ENCODE results near the gene WDR1. TPM values are rescaled to one million over a fixed set of nuclear protein-coding genes. Genes with fewer than 3 reads are reported as not detected.

Gene WDR1
- total and polyA plus RNA-seq, 7 experiments from 2014 or later: 242 to 470 (median 330) TPM

GRCh38 chr4:10040049-10040892, 76.3 kb downstream of the WDR1 start:
- ChIA-PET CTCF (no interaction called here), POLR2A (no interaction called here)
- peaks cover 0 to 5% (median 0%) of the 10 kb centered on the region in 7 donors for H3K4me1 Mint-ChIP-seq
- H3K4me3 ChIP-seq (ENCODE audit: low read length): no peak overlapping the region
- no peak for ATAC-seq
- DNase-seq: no peak
- intact Hi-C loops (cut with micrococcal nuclease): no loop called here
- no peaks in the 10 kb centered on the region for H3K4me1 ChIP-seq (ENCODE audit: control insufficient read depth in 2 of 2, insufficient read depth in 2 of 2, low read length in 2 of 2)
- peaks cover 10 to 62% (median 42%) of the 10 kb centered on the region in 5 donors for H3K36me3 Mint-ChIP-seq
- H3K27me3 ChIP-seq (ENCODE audit: control insufficient read depth in 2 of 2, insufficient read depth in 2 of 2, low read length in 2 of 2): no peaks in the 10 kb centered on the region
- H3K27ac ChIP-seq (ENCODE audit: low read depth, low read length): no peak overlapping the region
- H3K36me3 ChIP-seq (ENCODE audit: control insufficient read depth in 2 of 3, insufficient read depth in 3 of 3, low read length in 3 of 3): peaks cover 0 to 18% (median 0%) of the 10 kb centered on the region in 3 experiments
- H3K4me3 Mint-ChIP-seq: no peak overlapping the region
- peaks cover 4 to 24% (median 11%) of the 10 kb centered on the region in 11 donors for H3K9me3 Mint-ChIP-seq
- H3K27me3 Mint-ChIP-seq: peaks cover 0 to 2% (median 0%) of the 10 kb centered on the region in 5 donors
- peaks cover 0 to 6% (median 0%) of the 10 kb centered on the region in 3 experiments for H3K9me3 ChIP-seq (ENCODE audit: control insufficient read depth in 2 of 3, low read length in 3 of 3)
- peak overlapping the region in 1 of 9 donors; percentile 49 for H3K27ac Mint-ChIP-seq

DNA sequence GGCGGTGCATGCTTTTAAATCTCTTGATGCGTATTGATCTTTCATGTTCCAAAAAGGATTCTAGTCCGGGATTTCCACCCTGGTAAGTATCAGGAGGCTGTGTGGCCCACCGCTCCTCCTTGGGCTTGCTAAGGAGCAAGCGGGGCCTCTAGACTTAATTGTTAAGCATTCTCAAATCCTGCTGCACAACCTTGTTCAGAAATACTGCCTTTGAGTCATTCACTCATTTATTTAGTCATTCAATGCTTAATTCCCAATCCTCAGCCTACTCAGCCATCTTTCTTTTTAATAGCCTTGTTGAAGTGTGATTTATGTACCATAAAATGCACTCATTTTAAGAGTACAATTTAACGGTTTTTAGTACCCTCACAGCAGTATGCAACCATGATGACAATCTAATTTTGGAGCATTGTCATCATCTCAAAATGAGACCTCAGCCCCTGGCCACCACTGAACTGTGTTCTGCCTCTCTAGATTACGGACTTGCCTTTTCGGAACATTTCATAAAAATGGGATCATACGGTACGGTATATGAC, 79.7 kb downstream of the WDR1 start:
- Histone ChIP-seq H3K4me3 (ENCODE audit: low read length) (no peak overlapping the region), H3K9me3 (ENCODE audit: control insufficient read depth in 2 of 3, low read length in 3 of 3) (no peaks in the 10 kb centered on the region), H3K36me3 (ENCODE audit: control insufficient read depth in 2 of 3, insufficient read depth in 3 of 3, low read length in 3 of 3) (peaks cover 0 to 5% (median 0%) of the 10 kb centered on the region in 3 experiments), H3K4me1 (ENCODE audit: control insufficient read depth in 2 of 2, insufficient read depth in 2 of 2, low read length in 2 of 2) (no peaks in the 10 kb centered on the region), H3K27me3 (ENCODE audit: control insufficient read depth in 2 of 2, insufficient read depth in 2 of 2, low read length in 2 of 2) (no peaks in the 10 kb centered on the region), H3K27ac (ENCODE audit: low read depth, low read length) (no peak overlapping the region)
- intact Hi-C loops (cut with micrococcal nuclease): no loop called here
- peaks cover 1 to 37% (median 26%) of the 10 kb centered on the region in 5 donors for H3K36me3 Mint-ChIP-seq
- CTCF ChIA-PET: no interaction called here
- H3K27ac Mint-ChIP-seq: no peak overlapping the region
- peaks cover 0 to 19% (median 0%) of the 10 kb centered on the region in 7 donors for H3K4me1 Mint-ChIP-seq
- H3K4me3 Mint-ChIP-seq: no peak overlapping the region
- peaks cover 0 to 4% (median 0%) of the 10 kb centered on the region in 11 donors for H3K9me3 Mint-ChIP-seq
- POLR2A ChIA-PET: no interaction called here
- ATAC-seq: no peak
- no peak for DNase-seq
- peaks cover 0 to 5% (median 2%) of the 10 kb centered on the region in 5 donors for H3K27me3 Mint-ChIP-seq

DNA sequence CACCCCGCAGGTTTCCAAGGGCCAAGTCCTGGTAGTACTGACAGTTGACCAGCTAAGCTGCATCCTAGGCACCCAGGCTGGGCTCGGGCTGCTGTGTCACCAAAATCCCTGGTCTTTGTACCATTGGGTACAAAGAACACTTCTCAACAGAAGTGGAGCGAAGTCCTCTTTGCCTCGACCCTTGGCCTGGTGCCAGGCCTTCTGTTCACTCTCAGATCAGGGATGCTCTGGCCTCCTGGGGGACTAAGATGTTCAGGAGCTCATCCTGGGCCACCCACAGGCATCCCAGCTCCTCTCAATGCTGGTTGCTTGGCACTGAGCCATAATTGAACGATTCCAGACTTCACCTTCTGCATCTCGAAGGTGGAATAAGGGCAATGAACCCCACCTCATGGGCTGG, 81.5 kb downstream of the WDR1 start:
- no peak overlapping the region for H3K4me3 Mint-ChIP-seq
- ChIA-PET CTCF (no interaction called here), POLR2A (no interaction called here)
- intact Hi-C loops (cut with micrococcal nuclease): no loop called here
- Histone ChIP-seq H3K27ac (ENCODE audit: low read depth, low read length) (no peak overlapping the region), H3K36me3 (ENCODE audit: control insufficient read depth in 2 of 3, insufficient read depth in 3 of 3, low read length in 3 of 3) (peaks cover 0 to 5% (median 0%) of the 10 kb centered on the region in 3 experiments), H3K4me1 (ENCODE audit: control insufficient read depth in 2 of 2, insufficient read depth in 2 of 2, low read length in 2 of 2) (no peaks in the 10 kb centered on the region), H3K9me3 (ENCODE audit: control insufficient read depth in 2 of 3, low read length in 3 of 3) (no peaks in the 10 kb centered on the region), H3K27me3 (ENCODE audit: control insufficient read depth in 2 of 2, insufficient read depth in 2 of 2, low read length in 2 of 2) (no peaks in the 10 kb centered on the region), H3K4me3 (ENCODE audit: low read length) (no peak overlapping the region)
- no peaks in the 10 kb centered on the region for H3K9me3 Mint-ChIP-seq
- H3K27ac Mint-ChIP-seq: no peak overlapping the region
- H3K4me1 Mint-ChIP-seq: peaks cover 0 to 20% (median 0%) of the 10 kb centered on the region in 7 donors
- peaks cover 0 to 5% (median 2%) of the 10 kb centered on the region in 5 donors for H3K27me3 Mint-ChIP-seq
- H3K36me3 Mint-ChIP-seq: peaks cover 1 to 30% (median 15%) of the 10 kb centered on the region in 5 donors
- no peak for DNase-seq
- no peak for ATAC-seq

GRCh38 chr4:10034612-10035104, 81.9 kb downstream of the WDR1 start:
- ATAC-seq: no peak
- Histone ChIP-seq H3K4me1 (ENCODE audit: control insufficient read depth in 2 of 2, insufficient read depth in 2 of 2, low read length in 2 of 2) (no peaks in the 10 kb centered on the region), H3K27me3 (ENCODE audit: control insufficient read depth in 2 of 2, insufficient read depth in 2 of 2, low read length in 2 of 2) (no peaks in the 10 kb centered on the region), H3K36me3 (ENCODE audit: control insufficient read depth in 2 of 3, insufficient read depth in 3 of 3, low read length in 3 of 3) (peaks cover 0 to under 1% (median 0%) of the 10 kb centered on the region in 3 experiments), H3K9me3 (ENCODE audit: control insufficient read depth in 2 of 3, low read length in 3 of 3) (no peaks in the 10 kb centered on the region), H3K27ac (ENCODE audit: low read depth, low read length) (no peak overlapping the region), H3K4me3 (ENCODE audit: low read length) (no peak overlapping the region)
- intact Hi-C loops (cut with micrococcal nuclease): no loop called here
- peaks cover 0 to 5% (median 2%) of the 10 kb centered on the region in 5 donors for H3K27me3 Mint-ChIP-seq
- ChIA-PET CTCF (no interaction called here), POLR2A (no interaction called here)
- peaks cover 0 to 20% (median 0%) of the 10 kb centered on the region in 7 donors for H3K4me1 Mint-ChIP-seq
- DNase-seq: no peak
- H3K4me3 Mint-ChIP-seq: no peak overlapping the region
- H3K9me3 Mint-ChIP-seq: no peaks in the 10 kb centered on the region
- no peak overlapping the region for H3K27ac Mint-ChIP-seq
- peaks cover 1 to 25% (median 13%) of the 10 kb centered on the region in 5 donors for H3K36me3 Mint-ChIP-seq

DNA sequence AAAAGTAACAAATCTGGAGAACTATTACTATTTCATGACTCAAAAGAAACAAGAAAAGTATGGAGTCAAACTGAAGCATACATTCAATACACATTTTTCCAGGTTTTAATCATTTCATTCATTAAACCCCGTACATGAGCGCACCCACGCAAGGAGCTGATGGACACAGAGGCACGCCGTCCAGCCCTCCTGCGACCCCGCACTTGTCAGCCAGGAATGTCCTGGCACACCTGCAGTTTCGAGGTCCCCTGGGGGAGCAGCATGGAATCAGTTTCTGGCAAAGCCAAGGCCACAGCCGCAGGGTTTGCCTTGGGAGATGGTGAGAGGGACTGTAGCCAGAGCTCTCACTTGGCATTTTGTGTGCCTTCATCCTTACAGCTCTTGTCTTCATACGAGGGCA, 82.5 kb downstream of the WDR1 start:
- POLR2A ChIA-PET: no interaction called here
- Mint-ChIP-seq H3K36me3 (peaks cover 0 to 20% (median 9%) of the 10 kb centered on the region in 5 donors), H3K27ac (no peak overlapping the region), H3K4me3 (peak overlapping the region in 1 of 10 donors; percentile 38), H3K4me1 (peaks cover 0 to 20% (median 0%) of the 10 kb centered on the region in 7 donors), H3K27me3 (peaks cover 0 to 5% (median 0%) of the 10 kb centered on the region in 5 donors), H3K9me3 (no peaks in the 10 kb centered on the region)
- Histone ChIP-seq H3K36me3 (ENCODE audit: control insufficient read depth in 2 of 3, insufficient read depth in 3 of 3, low read length in 3 of 3) (no peaks in the 10 kb centered on the region), H3K9me3 (ENCODE audit: control insufficient read depth in 2 of 3, low read length in 3 of 3) (no peaks in the 10 kb centered on the region), H3K4me1 (ENCODE audit: control insufficient read depth in 2 of 2, insufficient read depth in 2 of 2, low read length in 2 of 2) (no peaks in the 10 kb centered on the region), H3K27ac (ENCODE audit: low read depth, low read length) (no peak overlapping the region), H3K4me3 (ENCODE audit: low read length) (no peak overlapping the region), H3K27me3 (ENCODE audit: control insufficient read depth in 2 of 2, insufficient read depth in 2 of 2, low read length in 2 of 2) (no peaks in the 10 kb centered on the region)
- CTCF ChIA-PET: no interaction called here
- ATAC-seq (no peak), DNase-seq (no peak)
- intact Hi-C loops (cut with micrococcal nuclease): no loop called here

DNA sequence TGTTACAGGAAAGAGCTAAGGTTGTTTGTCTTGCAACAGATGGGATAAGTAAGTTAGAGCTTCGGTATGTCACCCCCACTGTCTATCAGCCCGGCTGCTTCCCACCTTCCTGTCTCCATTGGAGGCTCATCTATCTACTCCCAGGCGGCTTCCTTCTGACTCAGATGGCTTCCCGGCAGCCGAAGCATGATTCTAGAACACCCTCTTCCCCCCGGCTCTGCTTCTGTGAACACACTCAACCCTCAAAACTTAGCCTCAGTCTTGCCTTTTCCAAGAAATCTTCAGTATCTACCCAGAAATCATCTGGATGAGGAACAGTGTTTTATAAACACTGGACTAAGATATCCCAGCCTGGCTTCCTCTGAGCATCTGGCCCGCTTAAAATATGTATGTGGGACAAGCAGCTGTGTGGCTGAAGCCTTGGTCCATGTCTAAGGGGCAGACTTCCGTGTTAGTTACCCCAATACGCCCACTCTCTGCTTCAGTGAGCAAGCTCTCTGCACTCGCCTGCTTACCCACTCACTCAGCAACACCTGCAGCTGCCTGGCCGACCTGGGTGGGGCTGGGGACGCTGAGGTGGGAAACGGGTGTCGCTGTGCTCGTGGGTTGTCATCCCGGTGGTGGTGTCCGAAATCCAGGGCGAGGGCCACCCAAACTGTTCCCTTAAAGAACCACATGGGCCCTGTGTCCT, 83.3 kb downstream of the WDR1 start:
- ChIA-PET CTCF (no interaction called here), POLR2A (no interaction called here)
- Histone ChIP-seq H3K4me1 (ENCODE audit: control insufficient read depth in 2 of 2, insufficient read depth in 2 of 2, low read length in 2 of 2) (no peaks in the 10 kb centered on the region), H3K4me3 (ENCODE audit: low read length) (no peak overlapping the region), H3K27ac (ENCODE audit: low read depth, low read length) (no peak overlapping the region), H3K9me3 (ENCODE audit: control insufficient read depth in 2 of 3, low read length in 3 of 3) (no peaks in the 10 kb centered on the region), H3K27me3 (ENCODE audit: control insufficient read depth in 2 of 2, insufficient read depth in 2 of 2, low read length in 2 of 2) (no peaks in the 10 kb centered on the region), H3K36me3 (ENCODE audit: control insufficient read depth in 2 of 3, insufficient read depth in 3 of 3, low read length in 3 of 3) (no peaks in the 10 kb centered on the region)
- H3K36me3 Mint-ChIP-seq: peaks cover 0 to 17% (median 9%) of the 10 kb centered on the region in 5 donors
- ATAC-seq: peak; percentile 47
- no peaks in the 10 kb centered on the region for H3K9me3 Mint-ChIP-seq
- H3K4me1 Mint-ChIP-seq: peaks cover 0 to 20% (median 0%) of the 10 kb centered on the region in 7 donors
- peak overlapping the region in 1 of 10 donors; percentile 24 for H3K4me3 Mint-ChIP-seq
- no peak for DNase-seq
- intact Hi-C loops (cut with micrococcal nuclease): no loop called here
- H3K27ac Mint-ChIP-seq: peak overlapping the region in 1 of 9 donors; percentile 26
- peaks cover 0 to 5% (median 0%) of the 10 kb centered on the region in 5 donors for H3K27me3 Mint-ChIP-seq

Measured in naive thymus-derived CD4-positive, alpha-beta T cell (primary cell).